Activated CD8-positive, alpha-beta memory T cell treated with anti-CD3 and anti-CD28 coated beads for 1 hour (primary cell): ENCODE measurements around the gene RNF5.
"Not testable (repeated sequence)": the region's sequence is repeated elsewhere in the genome, so short reads cannot be mapped to it uniquely, and the experiment has no call there.

Experiments
- DNase-seq, 2 donors: peaks; one replicate each; pipeline ENCODE4 v3.0.0-alpha.2; 2020; ENCODE audit warnings: low read depth in 1 of 2; ENCODE audit errors: extremely low read depth in 1 of 2

Gene RNF5

GRCh38 chr6:32177788-32178546, at the start of gene RNF5:
Gene RNF5 (plus strand): TSS chr6:32178405. CDS start chr6:32178512, 107 bp downstream.
- DNase-seq = peak; percentile 84 to 92

- DNase-seq = no peak
These were observed 49.4 kb upstream of the RNF5 start for GRCh38 chr6:32128751-32129296.

GRCh38 chr6:32129297-32130088, 48.7 kb upstream of the RNF5 start:
- no peak for DNase-seq

- no peak for DNase-seq
These were observed 46.7 kb upstream of the RNF5 start for GRCh38 chr6:32131439-32131948.

GRCh38 chr6:32132110-32132509, 46.1 kb upstream of the RNF5 start:
- no peak for DNase-seq

GRCh38 chr6:32133786-32134185, 44.4 kb upstream of the RNF5 start:
- DNase-seq = no peak

GRCh38 chr6:32137454-32137853, 40.8 kb upstream of the RNF5 start:
- DNase-seq = no peak

GRCh38 chr6:32139590-32139989, 38.6 kb upstream of the RNF5 start:
- DNase-seq = no peak

GRCh38 chr6:32140420-32141046, 37.7 kb upstream of the RNF5 start:
- DNase-seq = no peak

- DNase-seq = not testable (repeated sequence)
These were observed 34.0 kb upstream of the RNF5 start for GRCh38 chr6:32144238-32144637.

GRCh38 chr6:32146287-32146686, 31.9 kb upstream of the RNF5 start:
- no peak for DNase-seq

- DNase-seq = no peak
These were observed 31.5 kb upstream of the RNF5 start for GRCh38 chr6:32146687-32147086.

- DNase-seq = no peak
These were observed 30.6 kb upstream of the RNF5 start for GRCh38 chr6:32147401-32148132.

GRCh38 chr6:32148289-32149091, 29.7 kb upstream of the RNF5 start:
- DNase-seq = peak; percentile 25 to 45

GRCh38 chr6:32149092-32149755, 29.0 kb upstream of the RNF5 start:
- no peak for DNase-seq

- no peak for DNase-seq
These were observed 28.0 kb upstream of the RNF5 start for GRCh38 chr6:32149932-32150870.

- no peak for DNase-seq
These were observed 26.9 kb upstream of the RNF5 start for GRCh38 chr6:32151181-32151862.
